ENCODE measurements around the gene SPINK1.
"Not testable (repeated sequence)": the region's sequence is repeated elsewhere in the genome, so short reads cannot be mapped to it uniquely, and the experiment has no call there.

SPINK1 gene, protein sequence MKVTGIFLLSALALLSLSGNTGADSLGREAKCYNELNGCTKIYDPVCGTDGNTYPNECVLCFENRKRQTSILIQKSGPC

DNA sequence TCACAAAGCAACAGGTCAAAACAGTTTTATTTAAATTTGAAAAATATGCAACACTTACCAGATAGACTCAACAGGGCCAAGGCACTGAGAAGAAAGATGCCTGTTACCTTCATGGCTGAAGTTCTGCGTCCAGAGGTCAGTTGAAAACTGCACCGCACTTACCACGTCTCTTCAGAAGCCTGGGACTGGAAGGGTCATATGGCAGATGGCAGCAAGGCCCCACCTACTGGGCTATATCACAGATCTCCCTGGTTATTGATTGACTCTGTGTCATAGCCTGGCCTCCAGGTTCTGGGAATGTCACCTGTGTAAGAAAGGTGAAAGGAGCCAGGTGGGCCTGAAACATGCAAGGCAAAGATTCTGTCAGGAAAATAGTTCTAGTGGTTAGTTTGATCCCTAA lies at the start of gene SPINK1:
TSS of gene SPINK1 (minus strand) at position 207 of the 400 bp plus-strand sequence. CDS start at position 113, 94 bp downstream.
- no peak for DNase-seq

DNA sequence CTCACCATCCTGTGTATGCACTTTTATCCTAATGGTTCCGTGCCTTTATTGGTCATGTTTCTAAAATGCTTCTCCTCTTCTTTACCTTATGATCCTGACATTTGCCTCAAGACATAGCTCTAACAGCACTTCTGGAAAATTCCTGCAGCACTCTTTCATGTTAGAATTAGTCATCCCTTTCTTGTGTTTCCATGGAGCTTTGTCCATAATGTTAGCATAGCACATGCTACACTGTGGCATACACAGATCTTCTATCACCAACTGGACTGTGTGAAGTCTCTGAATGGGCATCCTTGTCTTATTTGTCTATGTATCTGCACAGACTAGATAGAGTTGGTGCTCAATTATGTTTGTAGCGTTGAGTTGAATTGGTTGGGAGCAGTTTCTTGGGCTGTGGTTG lies 49.0 kb upstream of the SPINK1 start:
- no peak for DNase-seq

DNA sequence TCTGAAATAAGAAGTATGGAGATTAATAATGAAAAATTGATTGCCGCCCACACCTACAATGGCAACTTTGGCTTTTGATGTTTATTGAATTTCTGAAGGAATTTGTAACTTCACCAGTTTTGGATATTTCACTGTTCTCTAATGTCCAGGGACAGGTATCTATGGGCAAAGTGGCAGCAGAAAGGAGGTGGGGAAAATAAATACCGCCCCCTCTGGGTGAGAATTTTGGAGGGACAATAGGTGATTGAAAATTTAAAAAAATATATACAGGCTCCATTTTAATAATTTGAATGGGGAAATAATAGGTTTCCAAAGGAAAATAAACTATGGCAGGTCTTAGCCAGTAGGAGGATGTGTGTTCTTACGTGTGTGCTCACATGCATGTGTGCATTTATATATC lies 48.3 kb upstream of the SPINK1 start:
- DNase-seq: no peak

DNA sequence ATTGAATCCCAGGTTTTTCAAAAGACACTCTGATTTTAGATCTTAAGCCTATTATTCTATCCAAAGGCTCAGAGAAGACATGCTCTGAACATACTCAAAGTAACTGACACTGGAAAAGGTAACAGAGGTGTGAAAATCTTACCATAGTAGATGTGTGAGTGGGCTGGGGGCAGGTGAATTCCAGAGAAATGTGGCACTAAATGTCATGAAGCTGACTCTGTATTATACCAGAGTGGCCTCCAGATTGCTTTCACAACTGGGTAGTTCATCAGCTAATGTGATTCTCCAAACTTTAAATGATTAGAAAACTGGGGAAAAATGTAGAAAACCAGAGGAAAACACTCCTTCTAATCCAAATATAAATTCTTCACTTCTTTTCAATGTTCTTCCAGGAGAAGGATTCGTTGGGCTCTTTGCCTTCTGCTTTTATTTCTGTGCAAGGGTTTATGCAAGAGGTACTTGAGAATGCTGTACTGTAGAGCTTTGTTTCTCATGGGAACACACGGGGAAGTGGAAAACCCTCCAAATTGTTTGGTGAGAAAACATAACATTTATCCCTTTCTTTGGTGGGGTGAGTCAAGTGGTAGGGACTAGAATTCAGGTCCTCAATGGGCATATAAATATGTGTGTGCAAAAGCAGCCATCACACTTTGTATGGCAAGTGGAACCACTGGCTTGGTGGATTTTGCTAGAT lies 46.7 kb upstream of the SPINK1 start, which contains the start of gene SCGB3A2:
TSS of gene SCGB3A2 (plus strand) at position 646 of the 694 bp plus-strand sequence. CDS start 93 bp downstream, outside the sequence.
- no peak for DNase-seq

DNA sequence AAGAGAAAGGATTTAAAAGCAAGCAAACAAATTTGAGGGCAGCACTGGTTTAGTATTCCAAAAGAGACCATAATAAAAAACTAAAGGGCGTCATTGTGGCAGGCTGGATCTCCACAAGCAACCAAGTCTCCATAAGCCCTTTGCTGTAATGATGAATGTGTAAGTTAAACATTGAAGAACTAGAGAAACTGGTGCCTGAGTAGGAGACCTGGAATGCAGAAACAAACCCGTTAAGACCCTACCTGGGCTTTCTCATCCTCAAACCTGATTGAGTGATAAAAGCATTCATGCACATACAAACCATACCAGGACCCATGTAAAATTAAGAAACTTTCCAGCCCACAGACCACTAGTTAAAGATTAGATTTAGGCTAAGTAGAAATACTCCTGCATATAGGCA lies 45.2 kb upstream of the SPINK1 start:
- DNase-seq: no peak

DNA sequence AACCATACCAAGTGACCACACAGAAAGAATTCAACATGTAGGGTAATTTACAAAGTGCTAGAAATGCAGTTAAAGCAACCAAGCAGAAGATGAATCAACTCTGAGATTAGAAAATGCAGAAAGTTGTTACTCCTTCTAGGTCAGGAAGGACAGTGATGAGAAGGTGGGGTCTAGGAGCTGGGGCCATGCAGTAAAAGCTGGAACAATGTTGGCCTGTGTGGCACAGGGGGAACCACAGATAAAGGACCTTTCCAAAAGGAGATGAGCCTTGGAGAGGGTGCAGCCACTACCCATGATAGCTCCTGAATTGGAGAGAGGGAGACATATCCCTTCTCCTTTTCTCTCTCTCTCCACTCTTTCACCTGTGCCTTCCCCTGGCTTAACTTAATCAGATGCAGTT lies 44.7 kb upstream of the SPINK1 start:
- DNase-seq: no peak

DNA sequence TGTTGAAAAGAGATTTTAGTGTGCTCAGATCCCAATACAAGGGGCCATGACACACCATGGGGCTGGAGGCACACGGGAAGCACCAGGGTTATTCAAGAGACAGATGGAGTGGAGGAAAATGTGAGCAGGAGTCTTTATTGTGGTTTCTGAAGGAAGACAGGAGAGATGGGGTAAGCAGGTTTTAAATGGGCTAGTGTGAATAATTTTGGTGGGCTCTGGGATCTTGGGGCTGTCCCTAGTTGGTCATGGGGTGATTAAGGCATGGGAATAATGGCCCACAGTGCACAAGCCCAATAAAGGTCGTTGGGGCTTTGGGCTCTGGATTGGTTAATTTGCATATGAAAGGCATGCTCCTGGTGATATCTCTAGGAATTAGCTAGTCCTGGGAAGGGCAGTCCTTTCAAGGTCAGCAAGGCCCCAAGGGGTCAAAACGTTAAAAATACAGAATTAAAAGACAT lies 43.5 kb upstream of the SPINK1 start:
- DNase-seq: no peak

DNA sequence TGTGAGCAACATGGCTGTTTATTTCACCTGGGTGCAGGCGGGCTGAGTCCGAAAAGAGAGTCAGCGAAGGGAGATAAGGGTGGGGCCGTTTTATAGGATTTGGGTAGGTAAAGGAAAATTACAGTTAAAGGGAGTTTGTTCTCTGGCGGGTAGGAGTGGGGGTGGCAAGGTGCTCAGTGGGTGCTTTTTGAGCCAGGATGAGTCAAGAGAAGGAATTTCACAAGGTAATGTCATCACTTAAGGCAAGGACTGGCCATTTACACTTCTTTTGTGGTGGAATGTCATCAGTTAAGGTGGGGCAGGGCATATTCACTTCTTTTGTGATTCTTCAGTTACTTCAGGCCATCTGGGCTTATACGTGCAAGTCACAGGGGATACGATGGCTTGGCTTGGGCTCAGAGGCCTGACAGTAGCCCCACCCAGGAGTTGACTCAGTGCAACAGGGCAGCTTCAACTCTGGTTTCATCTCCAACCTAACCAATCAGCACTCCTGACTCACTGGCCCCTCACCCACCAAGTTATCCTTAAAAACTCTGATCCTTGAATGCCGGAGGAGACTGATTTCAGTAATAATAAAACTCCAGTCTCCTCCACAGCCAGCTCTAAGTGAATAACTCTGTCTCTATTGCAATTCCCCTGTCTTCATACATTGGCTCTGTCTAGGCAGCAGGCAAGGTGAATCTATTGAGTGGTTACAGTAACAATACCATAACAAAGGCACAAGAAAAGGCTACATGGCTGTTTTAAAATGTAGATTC lies 42.8 kb upstream of the SPINK1 start:
- not testable (repeated sequence) for DNase-seq

DNA sequence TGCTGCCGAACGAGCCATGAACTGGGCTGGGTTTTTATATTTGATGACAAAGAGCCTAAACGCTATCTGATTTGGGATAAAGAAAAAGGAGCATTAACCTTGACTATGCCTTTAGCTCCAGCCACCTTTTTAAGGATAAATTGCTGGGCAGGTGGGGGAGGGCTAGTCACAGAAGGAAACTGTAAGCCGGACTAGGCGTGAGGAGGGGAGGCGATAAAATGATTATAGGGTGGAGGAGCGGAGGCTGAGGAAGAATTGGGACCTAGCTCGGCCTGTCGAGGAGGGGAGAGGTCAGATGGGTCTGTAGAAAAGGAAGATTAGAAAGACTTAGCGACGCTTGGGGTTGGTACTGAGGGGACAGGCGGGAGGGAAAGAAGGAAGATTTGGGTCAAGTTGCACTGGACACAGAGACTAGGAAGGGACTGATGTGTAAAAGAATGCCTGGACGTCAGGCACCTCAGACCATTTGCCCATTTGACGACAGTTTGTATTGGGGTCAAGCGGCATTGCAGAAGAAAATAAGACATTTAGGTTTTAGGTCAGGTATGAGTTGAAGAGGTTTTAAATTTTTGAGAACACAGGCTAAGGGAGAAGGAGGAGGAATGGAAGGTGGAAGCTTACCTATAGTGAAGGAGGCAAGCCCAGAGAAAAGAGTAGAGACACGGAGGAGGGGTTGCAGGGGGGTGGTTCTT lies 41.4 kb upstream of the SPINK1 start:
- not testable (repeated sequence) for DNase-seq

DNA sequence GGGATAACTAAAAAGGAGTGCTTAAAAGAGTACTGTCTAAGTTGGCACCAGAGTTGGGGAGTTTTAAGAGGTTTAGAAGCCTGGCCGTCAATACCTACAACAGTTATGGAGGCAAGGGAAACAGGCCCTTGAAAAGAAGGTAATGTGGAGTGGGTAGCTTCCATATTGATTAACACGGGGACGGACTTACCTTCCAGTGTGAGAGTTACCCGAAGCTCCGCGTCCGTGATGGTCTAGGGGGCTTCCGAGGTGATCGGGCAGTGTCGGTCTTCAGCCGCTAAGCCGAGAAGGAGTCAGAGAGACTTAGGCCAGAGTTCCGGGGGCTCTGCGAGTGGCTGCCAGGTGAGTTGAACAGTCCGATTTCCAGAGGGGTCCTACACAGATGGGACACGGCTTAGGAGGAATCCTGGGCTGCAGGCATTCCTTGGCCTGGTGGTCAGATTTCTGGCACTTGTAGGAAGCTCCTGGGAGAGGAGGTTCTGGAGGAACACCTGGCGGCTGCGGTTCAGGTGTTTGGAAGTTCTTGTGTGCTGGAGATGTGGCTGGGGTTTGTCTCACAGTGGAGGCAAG lies 40.6 kb upstream of the SPINK1 start:
- not testable (repeated sequence) for DNase-seq

DNA sequence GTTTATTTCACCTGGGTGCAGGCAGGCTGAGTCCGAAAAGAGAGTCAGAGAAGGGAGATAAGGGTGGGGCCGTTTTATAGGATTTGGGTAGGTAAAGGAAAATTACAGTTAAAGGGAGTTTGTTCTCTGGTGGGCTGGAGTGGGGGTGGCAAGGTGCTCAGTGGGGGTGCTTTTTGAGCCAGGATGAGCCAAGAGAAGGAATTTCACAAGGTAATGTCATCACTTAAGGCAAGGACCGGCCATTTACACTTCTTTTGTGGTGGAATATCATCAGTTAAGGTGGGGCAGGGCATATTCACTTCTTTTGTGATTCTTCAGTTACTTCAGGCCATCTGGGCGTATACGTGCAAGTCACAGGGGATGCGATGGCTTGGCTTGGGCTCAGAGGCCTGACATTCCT lies 38.4 kb upstream of the SPINK1 start:
- DNase-seq: not testable (repeated sequence)

DNA sequence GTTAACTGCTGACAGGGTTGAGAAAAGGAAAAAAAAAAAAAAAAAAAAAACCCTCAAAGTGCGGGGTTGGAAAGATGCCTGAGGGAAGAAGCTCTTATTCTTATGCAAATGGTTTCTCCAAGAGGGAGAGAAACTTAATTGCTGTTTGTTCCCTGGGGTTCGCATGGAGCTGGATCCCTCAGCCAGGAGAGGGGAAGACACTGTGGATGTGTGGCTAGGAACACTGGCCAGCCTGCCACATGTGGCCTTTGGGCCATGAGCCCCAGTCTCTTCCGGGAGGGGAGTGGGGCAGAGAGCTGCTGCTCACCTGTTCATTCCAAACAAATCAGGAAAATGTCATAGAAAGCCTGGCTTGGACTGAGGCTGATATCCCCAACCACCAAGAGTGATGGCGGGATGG lies 37.6 kb upstream of the SPINK1 start:
- DNase-seq: no peak

DNA sequence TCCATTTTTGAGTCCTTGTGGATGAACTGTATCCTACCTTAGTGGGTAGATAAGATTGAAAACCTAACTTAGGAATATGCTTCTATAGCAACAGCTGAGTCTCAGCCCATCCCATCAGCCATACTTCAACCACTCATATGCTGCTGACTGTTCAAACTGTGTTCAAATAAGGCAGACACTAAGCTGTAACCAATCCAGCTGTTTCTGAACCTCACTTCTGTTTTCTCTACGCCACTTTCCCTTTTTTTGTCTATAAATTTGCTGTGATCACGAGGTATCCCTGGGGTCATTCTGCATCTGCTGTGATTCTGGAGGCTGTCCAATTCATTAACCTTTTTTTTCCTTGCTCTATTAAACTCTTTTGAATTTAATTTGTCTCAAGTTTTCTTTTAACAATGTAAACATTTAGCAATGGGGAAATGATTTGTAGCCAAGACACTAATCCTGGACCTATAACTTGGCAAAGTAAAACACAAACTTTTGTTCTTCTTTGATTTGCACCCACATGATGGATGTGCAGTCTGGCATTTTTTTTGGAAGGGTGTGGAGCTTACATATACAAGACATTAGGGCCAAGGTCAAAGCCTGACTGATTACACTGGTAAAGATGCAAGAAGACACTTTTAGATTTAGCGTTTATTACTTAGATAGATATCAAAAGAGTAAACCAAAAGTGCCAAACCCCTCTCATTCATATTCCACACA lies 32.1 kb upstream of the SPINK1 start:
- no peak for DNase-seq

DNA sequence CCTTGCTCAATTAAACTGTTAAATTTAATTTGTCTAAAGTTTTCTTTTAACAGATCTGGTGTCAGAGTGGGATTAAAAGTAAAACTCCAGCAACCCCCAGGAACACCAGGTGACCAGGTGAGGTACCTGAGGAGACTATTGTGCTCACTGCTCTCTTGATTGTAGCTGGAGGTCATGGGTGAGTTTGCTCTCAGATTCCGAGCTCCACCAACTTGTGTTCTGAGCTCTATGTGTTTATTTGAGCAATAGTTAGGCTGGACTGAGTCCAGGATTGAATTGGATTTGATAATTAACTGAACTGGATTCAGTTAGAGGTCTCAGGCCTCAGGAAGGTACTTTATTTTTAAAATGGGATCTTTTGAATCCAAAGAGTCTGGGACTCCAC lies 29.2 kb upstream of the SPINK1 start:
- no peak for DNase-seq

DNA sequence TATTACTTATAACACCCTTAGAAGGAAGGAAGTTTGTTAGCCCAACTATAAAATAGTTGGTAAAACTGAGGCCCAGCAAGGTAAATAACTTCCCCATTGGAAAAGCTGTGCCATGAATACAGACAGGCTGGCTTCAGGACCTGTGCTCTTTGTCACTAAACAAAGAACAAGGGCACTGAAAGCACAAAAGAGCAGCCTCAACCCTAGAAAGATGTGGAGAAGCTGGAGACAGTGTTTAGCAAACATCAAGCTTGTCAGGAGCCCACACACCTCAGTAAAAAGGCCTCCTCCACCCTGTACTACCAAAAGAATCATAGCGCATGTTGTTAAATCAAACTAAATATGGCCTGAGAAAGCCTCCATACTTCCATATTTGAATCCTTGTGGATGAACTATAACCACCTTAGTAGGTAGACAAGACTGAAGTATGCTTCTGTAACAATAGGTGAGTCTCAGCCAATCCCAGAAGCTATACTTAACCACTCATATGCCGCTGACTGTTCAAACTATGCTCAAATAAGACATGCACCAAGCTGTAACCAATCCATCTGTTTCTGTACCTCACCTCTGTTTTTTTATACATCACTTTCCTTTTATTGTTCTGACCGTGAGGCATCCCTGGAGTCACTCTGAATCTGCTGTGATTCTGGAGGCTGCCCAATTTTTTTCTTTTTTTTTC lies 28.6 kb upstream of the SPINK1 start:
- no peak for DNase-seq

DNA sequence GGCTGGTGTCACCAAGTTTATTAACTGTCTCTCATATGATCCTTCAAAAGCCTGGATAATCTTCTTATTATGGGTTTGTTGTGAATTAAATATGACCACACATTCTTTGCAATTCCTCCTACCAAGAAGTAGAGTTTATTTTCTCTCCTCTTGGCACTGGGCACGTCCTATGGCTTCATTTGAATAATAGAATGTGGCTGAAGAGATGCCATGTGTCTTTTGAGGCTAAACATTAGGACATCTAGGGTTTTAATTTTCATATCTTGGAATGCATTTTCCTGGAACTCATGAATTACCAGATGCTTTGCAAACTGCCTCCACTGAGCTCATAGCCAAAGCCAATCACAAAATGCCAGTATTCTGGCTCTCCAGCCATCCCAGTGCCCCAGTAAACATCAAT lies 27.1 kb upstream of the SPINK1 start:
- DNase-seq: no peak

DNA sequence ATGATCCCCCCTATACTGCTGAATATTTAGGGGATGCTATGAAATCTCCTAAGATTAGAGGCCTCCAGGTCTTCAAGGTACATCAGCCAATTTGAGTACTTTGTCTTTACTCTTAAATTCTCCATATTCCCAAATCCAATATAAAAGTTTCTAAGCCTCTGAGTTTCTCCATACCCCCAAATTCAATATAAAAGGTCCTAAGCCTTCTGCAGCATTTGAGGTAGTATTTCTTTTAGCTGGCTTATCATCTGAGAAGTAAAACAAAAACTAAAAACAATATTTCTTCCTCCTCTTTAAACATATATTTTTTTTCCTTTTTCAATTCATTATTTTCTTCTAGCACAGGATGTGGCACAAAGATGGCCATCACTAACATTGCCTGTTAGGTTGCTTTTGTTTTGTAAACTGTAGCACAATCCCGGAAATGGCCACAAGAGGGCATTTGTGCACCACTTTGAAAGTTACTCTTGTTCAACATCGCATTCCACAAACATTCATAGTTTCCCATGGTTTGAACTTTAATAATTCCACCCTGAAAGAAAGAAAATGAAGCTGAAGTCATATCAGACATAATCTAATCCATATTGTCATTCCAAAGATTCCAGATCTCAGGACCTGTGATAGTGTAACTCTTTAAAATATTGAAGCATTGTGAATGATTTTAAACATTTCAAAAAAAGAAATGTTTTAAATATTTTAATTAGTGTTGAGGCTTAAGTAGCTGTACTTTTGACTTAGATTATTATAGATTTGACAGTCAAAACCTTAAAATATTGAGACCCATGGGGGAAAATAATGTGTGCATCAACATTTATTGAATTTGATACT lies 26.0 kb upstream of the SPINK1 start:
- DNase-seq: no peak

DNA sequence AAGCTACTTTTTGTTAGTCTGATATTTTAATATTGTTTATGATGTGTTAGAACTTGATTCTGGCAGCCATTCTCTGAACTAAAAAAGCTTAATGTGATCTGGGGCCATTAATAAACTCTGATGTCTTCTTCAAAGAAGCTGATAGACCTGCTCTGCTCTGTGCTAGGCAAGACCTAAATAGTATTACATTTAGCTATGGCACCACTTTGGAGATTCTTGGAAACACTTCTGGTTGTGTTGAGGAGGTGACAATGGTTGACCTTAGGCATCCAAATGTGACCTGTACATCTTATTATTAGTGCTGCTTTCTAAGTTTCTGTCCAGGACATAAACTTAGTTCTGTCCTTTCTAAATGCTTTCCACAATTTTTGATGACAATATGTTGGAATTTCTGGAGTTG lies 25.3 kb upstream of the SPINK1 start:
- no peak for DNase-seq

DNA sequence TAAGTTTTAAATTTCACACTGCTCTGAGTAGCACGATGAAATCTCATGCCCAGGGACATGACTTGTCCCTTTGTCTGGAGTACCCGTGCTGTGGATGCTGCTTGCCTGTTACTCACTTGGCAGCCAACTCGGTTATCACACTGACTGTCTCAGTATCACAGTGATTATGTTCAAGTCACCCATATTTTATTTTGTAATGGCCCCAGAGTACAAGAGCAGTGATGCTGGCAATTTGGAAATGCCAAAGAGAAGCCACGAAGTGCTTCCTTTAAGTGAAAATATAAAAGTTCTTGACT lies 24.3 kb upstream of the SPINK1 start:
- no peak for DNase-seq

DNA sequence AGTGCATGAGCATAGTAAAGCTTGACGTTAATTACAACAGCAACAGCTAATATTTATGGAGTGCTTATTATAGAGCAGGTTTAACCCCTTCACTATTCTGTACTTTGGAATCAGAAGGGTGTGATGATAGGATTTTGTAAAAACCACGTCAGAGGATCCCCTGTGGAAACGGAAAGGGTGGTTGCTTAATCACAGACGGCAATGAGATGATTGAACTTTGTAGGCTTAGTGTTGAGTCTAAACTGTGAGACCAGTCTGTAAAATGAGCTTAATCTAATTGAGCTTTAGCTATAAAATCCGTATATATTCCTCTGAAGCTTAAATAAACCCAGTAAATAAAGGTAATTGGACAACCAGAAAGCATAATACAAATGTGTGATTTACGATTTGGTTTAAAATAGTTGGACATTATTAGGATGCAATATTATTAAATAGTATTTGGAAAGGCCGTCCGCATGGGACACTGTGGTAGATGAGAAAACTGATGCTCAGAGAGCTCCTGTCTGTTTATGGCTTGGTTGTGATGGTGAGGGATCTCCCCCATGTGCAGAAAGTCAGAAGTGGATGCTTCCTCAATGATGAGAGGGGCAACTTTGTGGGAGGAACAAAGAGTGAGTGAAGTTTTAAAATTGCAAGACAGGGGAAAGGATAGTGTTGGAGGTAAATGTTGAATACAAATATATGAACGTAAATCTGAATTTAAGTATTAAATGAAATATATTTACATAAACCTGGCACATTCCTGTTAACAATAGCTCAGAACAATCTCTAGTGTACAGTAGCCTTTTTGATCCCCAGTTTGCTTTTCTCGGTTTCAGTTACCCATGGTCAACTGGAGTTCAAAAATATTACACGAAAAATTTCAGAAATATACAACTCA lies 23.7 kb upstream of the SPINK1 start:
- no peak for DNase-seq
